Endodermal cell (in vitro differentiated cells): ENCODE data around the gene ZNF587B. TPM values are rescaled to one million over a fixed set of nuclear protein-coding genes. Genes with fewer than 3 reads are reported as not detected.
A peak's percentile ranks its signal among the peaks of the same experiment; 100 is the strongest.
"Not testable (repeated sequence)": the region's sequence is repeated elsewhere in the genome, so short reads cannot be mapped to it uniquely, and the experiment has no call there.

Source experiments
- DNase-seq: peaks from one replicate; pipeline ENCODE4 v3.0.0-alpha.2; 2017
- H3K27ac ChIP-seq: 2 replicates; pipeline ENCODE4 v1.5.1; 2013; ENCODE audit warnings: mild to moderate bottlenecking, low read depth, low read length, moderate library complexity
- H3K27me3 ChIP-seq: 2 replicates; pipeline ENCODE4 v1.6.1; 2013; ENCODE audit warnings: mild to moderate bottlenecking, low read length, moderate library complexity; ENCODE audit not compliant: insufficient read depth, control insufficient read depth, poor library complexity, severe bottlenecking
- H3K36me3 ChIP-seq: 2 replicates; pipeline ENCODE4 v1.7.0; 2013; ENCODE audit warnings: mild to moderate bottlenecking, low read length, moderate library complexity; ENCODE audit not compliant: control insufficient read depth, insufficient read depth
- H3K4me1 ChIP-seq: one replicate; pipeline ENCODE4 v1.7.0; 2013; ENCODE audit warnings: low read length; ENCODE audit not compliant: control insufficient read depth, insufficient read depth
- H3K4me3 ChIP-seq: 2 replicates; pipeline ENCODE4 v1.5.1; 2013; ENCODE audit warnings: mild to moderate bottlenecking, low read length, moderate library complexity
- H3K9ac ChIP-seq: 2 replicates; pipeline ENCODE4 v1.6.1; 2013; ENCODE audit warnings: mild to moderate bottlenecking, low read length, moderate library complexity; ENCODE audit not compliant: poor library complexity, severe bottlenecking; ENCODE audit errors: extremely low read depth
- H3K9me3 ChIP-seq: 2 replicates; pipeline ENCODE4 v1.6.1; 2013; ENCODE audit warnings: mild to moderate bottlenecking, low read length, moderate library complexity; ENCODE audit not compliant: control insufficient read depth
- H3K27ac Mint-ChIP-seq: 2 replicates; pipeline ENCODE4 v1.8.0; 2020; ENCODE audit warnings: mixed read lengths
- H3K27me3 Mint-ChIP-seq: 2 replicates; pipeline ENCODE4 v1.8.0; 2021; ENCODE audit warnings: mild to moderate bottlenecking, mixed read lengths; ENCODE audit not compliant: insufficient read depth
- H3K36me3 Mint-ChIP-seq: 2 replicates; pipeline ENCODE4 v1.8.0; 2020; ENCODE audit warnings: low read depth, mixed read lengths
- H3K4me1 Mint-ChIP-seq: 2 replicates; pipeline ENCODE4 v1.8.0; 2020; ENCODE audit warnings: mixed read lengths
- H3K4me3 Mint-ChIP-seq: 2 replicates; pipeline ENCODE4 v1.8.0; 2020; ENCODE audit warnings: mild to moderate bottlenecking, moderate library complexity, mixed read lengths
- H3K9me3 Mint-ChIP-seq: 2 replicates; pipeline ENCODE4 v1.8.0; 2020; ENCODE audit warnings: mild to moderate bottlenecking, mixed read lengths
- WGBS, 2 experiments: methylation state at CpG; one replicate each; pipeline versions ENCODE4 v1.1.5 to v1.1.7; 2013; ENCODE audit warnings: missing lambda C conversion rate in 2 of 2, mixed read lengths in 1 of 2; ENCODE audit not compliant: insufficient coverage in 1 of 2, insufficient read length in 1 of 2; 5-methylcytosine and 5-hydroxymethylcytosine counted together
- total RNA-seq, 2 donors: library from RNA; stranded (reverse); fragmentation: NEBNext Ultra II Directional in 1 of 2; extraction: Animal tissue kit (Norgen Biotek cat#: 25700) in 1 of 2; gene quantifications; 2 replicates in 1 of 2; 3 replicates in 1 of 2; pipeline ENCODE4 v1.2.1, GENCODE V29; 2021
- TF ChIP-seq, protein P1 (sequence below): fragments of 200-600 bp; sonication (generic); conservative IDR thresholded peaks from 2 replicates; pipeline ENCODE4 v1.5.0; 2021; ENCODE audit warnings: antibody characterized with exemption, mild to moderate bottlenecking

The ZNF587B gene
- total RNA-seq, 2 donors from 2014 or later, result 37.0 to 39.9 TPM

DNA sequence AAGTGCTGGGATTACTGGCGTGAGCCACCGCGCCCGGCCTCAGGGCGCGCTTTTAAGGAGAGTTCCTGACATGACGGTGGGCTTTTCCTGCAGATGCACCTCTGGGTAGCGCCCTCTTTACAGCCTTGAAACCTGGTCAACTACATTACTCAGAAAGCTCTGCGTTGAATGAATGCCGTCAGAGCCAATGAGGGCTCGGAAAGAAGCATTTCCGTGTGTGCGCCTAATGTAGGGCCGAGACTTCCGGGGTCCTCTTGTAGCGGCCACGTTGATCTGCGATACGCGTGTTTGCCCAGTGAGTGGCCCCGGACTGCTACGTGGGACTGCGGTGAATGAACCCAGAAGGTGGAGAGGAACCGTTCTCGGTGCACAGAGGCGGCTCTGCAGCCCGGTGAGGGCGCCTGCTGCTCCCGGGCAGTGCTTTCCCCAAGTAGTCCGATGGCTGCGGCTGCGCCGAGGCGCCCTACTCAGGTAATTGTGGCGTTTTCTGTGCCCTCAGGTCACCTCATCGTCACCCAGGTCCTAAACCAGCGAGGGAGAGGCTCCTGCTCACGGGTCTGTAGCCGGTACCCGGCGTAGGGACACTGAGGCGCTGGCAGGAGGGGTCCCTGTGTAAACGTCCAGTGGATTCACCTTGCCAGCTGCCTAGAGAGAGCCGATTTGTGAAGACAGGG, 10.5 kb upstream of the ZNF587B start:
- Histone ChIP-seq H3K9ac (peak overlapping the region; percentile 93), H3K4me3 (peak overlapping the region; percentile 89), H3K36me3 (peaks cover 16% of the 10 kb centered on the region), H3K9me3 (no peaks in the 10 kb centered on the region), H3K27ac (peak overlapping the region; percentile 62), H3K4me1 (peaks cover 14% of the 10 kb centered on the region), H3K27me3 (no peaks in the 10 kb centered on the region)
- WGBS, 2 experiments, result 0% methylated on average over 28 to 44 of the region's 44 CpGs
- H3K4me1 Mint-ChIP-seq, result peaks cover 55% of the 10 kb centered on the region
- H3K27ac Mint-ChIP-seq, result peak overlapping the region; percentile 97
- DNase-seq, result peak; percentile 94
- H3K27me3 Mint-ChIP-seq, result no peaks in the 10 kb centered on the region
- TF ChIP-seq, protein P1, sequence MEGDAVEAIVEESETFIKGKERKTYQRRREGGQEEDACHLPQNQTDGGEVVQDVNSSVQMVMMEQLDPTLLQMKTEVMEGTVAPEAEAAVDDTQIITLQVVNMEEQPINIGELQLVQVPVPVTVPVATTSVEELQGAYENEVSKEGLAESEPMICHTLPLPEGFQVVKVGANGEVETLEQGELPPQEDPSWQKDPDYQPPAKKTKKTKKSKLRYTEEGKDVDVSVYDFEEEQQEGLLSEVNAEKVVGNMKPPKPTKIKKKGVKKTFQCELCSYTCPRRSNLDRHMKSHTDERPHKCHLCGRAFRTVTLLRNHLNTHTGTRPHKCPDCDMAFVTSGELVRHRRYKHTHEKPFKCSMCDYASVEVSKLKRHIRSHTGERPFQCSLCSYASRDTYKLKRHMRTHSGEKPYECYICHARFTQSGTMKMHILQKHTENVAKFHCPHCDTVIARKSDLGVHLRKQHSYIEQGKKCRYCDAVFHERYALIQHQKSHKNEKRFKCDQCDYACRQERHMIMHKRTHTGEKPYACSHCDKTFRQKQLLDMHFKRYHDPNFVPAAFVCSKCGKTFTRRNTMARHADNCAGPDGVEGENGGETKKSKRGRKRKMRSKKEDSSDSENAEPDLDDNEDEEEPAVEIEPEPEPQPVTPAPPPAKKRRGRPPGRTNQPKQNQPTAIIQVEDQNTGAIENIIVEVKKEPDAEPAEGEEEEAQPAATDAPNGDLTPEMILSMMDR, result peak; percentile 18
- peaks cover 21% of the 10 kb centered on the region for H3K36me3 Mint-ChIP-seq
- peak overlapping the region; percentile 95 for H3K4me3 Mint-ChIP-seq
- H3K9me3 Mint-ChIP-seq, result no peaks in the 10 kb centered on the region

DNA sequence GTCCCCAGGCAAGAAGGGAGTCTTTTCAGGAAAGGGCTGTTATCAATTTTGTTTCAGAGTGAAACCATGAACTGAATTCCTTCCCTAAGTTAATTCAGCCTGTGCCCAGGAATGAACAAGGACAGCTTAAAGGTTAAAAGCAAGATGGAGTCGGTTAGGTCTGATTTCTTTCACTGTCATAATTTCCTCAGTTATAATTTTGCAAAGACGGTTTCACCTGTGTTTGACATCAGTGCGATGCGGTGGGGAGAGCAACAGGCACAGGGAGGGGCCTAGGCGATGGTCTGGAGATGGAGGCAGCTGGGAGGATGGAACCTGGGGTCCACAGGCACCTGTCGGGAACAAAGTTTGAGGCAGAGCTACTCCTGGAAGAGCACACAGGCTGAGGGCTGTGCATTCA, 9.5 kb upstream of the ZNF587B start:
- WGBS, 2 experiments, result 88 to 91% methylated on average over 6 of the region's 6 CpGs
- H3K4me3 Mint-ChIP-seq, result peak overlapping the region; percentile 95
- Histone ChIP-seq H3K9me3 (no peaks in the 10 kb centered on the region), H3K4me1 (peaks cover 7% of the 10 kb centered on the region), H3K27ac (no peak overlapping the region), H3K9ac (peak overlapping the region; percentile 93), H3K36me3 (peaks cover 24% of the 10 kb centered on the region), H3K4me3 (peak overlapping the region; percentile 89), H3K27me3 (no peaks in the 10 kb centered on the region)
- no peak for DNase-seq
- H3K9me3 Mint-ChIP-seq, result no peaks in the 10 kb centered on the region
- H3K27ac Mint-ChIP-seq, result peak overlapping the region; percentile 97
- TF ChIP-seq, protein P1, result no peak
- H3K4me1 Mint-ChIP-seq, result peaks cover 49% of the 10 kb centered on the region
- H3K27me3 Mint-ChIP-seq, result no peaks in the 10 kb centered on the region
- H3K36me3 Mint-ChIP-seq, result peaks cover 27% of the 10 kb centered on the region

DNA sequence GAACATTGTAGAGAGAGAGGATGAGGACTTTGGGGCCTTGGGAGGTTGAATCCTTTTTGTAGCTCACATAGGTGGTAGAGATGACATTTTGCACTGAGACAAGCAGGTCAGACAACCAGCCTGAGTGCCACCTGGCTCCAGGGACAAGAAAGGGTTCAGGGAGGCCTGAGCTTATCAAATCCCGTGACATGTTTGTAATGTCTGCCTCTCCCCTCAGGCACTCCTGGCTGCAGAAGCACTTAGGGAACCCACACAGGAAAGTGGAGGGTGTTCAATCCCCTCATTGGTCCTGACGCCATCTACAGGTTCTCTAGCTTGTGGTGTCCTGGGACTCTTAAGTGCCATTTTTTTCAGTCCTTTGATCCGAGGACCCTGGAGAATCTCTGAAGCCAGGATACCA, 9.0 kb upstream of the ZNF587B start:
- H3K27me3 Mint-ChIP-seq, H3K9me3 ChIP-seq, DNase-seq, H3K9me3 Mint-ChIP-seq, H3K4me1 ChIP-seq, H3K27me3 ChIP-seq, H3K27ac ChIP-seq: not testable (repeated sequence)
- Mint-ChIP-seq H3K4me1 (peaks cover 48% of the 10 kb centered on the region), H3K4me3 (peak overlapping the region; percentile 95), H3K27ac (peak overlapping the region; percentile 97), H3K36me3 (peaks cover 32% of the 10 kb centered on the region)
- WGBS, 2 experiments, result 75% methylated on average over 1 of the region's 3 CpGs; no CpG with 5 or more reads in 1 of the 2 experiments
- peak overlapping the region; percentile 89 for H3K4me3 ChIP-seq
- H3K36me3 ChIP-seq, result peaks cover 29% of the 10 kb centered on the region
- H3K9ac ChIP-seq, result peak overlapping the region; percentile 93

DNA sequence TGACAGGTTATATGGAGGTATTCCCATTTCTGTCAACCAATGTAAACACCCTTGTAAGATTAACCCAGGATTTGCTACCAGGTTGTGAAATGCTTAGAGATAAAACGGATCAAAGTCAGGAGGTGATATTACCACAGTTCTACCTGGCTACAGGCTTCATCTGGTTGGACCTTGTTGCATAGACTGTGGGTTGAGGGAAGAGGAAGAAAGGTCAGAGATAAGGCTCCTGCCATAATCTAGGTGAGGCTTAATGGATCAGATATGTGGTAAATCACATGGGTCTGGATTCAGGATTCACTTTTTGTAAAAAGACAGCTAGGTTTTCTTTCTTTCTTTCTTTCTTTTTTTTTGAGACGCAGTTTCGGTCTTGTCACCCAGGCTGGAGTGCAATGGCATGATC, 8.6 kb upstream of the ZNF587B start:
- H3K27ac Mint-ChIP-seq, H3K9ac ChIP-seq, DNase-seq, H3K9me3 ChIP-seq, H3K27ac ChIP-seq, H3K27me3 Mint-ChIP-seq, H3K9me3 Mint-ChIP-seq, H3K4me3 ChIP-seq, H3K27me3 ChIP-seq, H3K4me1 ChIP-seq: not testable (repeated sequence)
- H3K36me3 ChIP-seq, result peaks cover 33% of the 10 kb centered on the region
- WGBS, 2 experiments, result 94 to 97% methylated on average over 2 of the region's 3 CpGs
- peaks cover 49% of the 10 kb centered on the region for H3K4me1 Mint-ChIP-seq
- H3K36me3 Mint-ChIP-seq, result peaks cover 36% of the 10 kb centered on the region
- H3K4me3 Mint-ChIP-seq, result peak overlapping the region; percentile 95

DNA sequence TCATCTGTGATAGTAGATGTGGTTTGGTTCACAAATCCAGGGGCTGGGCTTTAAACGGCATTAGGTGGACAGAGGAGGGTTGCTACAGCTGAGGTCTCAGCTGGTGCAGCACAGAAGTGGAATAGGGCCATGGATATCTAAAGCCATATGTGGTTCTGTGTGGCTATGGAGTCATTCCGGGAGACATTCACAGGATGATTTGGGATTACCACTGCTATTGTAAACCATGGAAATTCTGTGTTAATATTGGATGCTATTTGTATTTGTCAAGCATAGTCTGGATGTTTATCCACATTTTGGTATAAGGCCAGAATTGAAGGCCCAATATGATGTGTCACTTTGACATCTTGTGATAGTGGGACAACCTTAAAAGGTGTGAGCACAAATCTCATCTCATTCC, 6.9 kb upstream of the ZNF587B start:
- Mint-ChIP-seq H3K36me3 (peaks cover 46% of the 10 kb centered on the region), H3K4me1 (peaks cover 47% of the 10 kb centered on the region)
- Histone ChIP-seq H3K36me3 (peaks cover 43% of the 10 kb centered on the region), H3K4me3 (peak overlapping the region; percentile 69)
- not testable (repeated sequence) for H3K9me3 ChIP-seq, H3K4me3 Mint-ChIP-seq, H3K4me1 ChIP-seq, DNase-seq, H3K27me3 Mint-ChIP-seq, H3K27ac ChIP-seq, H3K27me3 ChIP-seq, H3K27ac Mint-ChIP-seq, H3K9ac ChIP-seq, H3K9me3 Mint-ChIP-seq
- WGBS, 2 experiments, result 88 to 100% methylated on average over 1 to 2 of the region's 2 CpGs

DNA sequence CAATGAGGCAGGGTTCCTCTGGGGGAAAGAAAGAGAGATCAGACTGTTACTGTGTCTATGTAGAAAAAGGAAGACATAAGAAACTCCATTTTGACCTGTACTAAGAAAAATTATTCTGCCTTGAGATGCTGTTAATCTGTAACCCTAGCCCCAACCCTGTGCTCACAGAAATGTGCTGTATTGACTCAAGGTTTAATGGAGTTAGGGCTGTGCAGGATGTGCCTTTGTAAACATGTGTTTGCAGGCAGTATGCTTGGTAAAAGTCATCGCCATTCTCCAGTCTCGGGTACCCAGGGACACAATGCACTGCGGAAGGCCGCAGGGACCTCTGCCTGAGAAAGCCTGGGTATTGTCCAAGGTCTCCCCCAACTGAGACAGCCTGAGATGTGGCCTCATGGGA, 6.5 kb upstream of the ZNF587B start:
- peaks cover 44% of the 10 kb centered on the region for H3K36me3 ChIP-seq
- H3K4me1 Mint-ChIP-seq, result peaks cover 43% of the 10 kb centered on the region
- not testable (repeated sequence) for H3K9me3 Mint-ChIP-seq, DNase-seq, H3K9me3 ChIP-seq, H3K27me3 Mint-ChIP-seq, H3K27me3 ChIP-seq, H3K9ac ChIP-seq, H3K4me1 ChIP-seq, H3K27ac ChIP-seq
- H3K27ac Mint-ChIP-seq, result peak overlapping the region; percentile 84
- H3K36me3 Mint-ChIP-seq, result peaks cover 46% of the 10 kb centered on the region
- WGBS, 2 experiments, result 85 to 100% methylated on average over 2 to 4 of the region's 4 CpGs
- peak overlapping the region; percentile 39 for H3K4me3 Mint-ChIP-seq
- peak overlapping the region; percentile 69 for H3K4me3 ChIP-seq
